Medulla oblongata (tissue), 1 donor: ENCODE measurements around the gene ITGAL.

ENCODE experiments used
- DNase-seq: peaks from one replicate; pipeline ENCODE4 v3.0.0-alpha.2; 2015; ENCODE audit errors: extremely low spot score

ITGAL gene

DNA sequence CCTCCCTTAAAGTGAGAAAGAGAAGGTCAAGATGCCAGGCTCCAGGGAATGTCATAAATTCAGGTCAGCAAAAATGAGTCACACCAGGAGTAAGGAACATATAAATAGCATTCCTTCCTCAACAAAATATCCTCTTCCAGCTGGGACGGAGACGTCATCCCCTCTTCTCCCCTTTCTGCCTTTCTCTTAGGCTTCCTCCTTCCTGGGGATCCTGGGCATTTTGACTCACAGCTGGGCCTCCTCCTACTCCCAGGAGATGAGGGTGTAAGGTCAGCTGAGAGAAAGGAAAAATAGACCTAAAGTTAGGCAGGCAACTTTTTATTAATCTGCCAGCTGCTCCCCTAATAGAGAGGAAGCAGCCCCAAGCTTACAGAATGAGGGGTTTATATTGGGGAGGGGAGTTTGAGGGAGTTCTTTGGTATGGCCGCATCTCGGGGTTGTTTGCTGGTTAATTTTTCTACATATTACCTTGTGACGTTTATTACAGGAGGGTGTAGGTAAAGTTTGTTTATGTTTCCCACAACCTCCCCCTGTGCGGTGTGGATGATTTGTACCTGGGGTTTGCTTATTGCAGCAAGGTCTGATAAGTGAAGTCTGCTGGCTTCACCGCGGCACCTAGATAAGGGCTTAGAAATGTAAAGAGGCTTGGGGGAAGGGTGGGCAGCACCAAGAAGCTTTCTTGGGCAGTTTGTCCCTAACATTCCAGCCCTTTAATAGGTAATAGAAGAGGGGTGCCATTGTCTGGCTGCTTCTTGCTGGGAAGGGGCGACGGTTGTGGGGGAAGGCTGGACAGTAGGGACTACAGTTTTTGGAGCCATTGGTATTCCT lies 69.2 kb downstream of the ITGAL start:
- no peak for DNase-seq

GRCh38 chr16:30543067-30543466 lies 70.5 kb downstream of the ITGAL start:
- DNase-seq: no peak

- peak; percentile 47 for DNase-seq
These were observed 73.6 kb downstream of the ITGAL start for GRCh38 chr16:30546115-30546514.

DNA sequence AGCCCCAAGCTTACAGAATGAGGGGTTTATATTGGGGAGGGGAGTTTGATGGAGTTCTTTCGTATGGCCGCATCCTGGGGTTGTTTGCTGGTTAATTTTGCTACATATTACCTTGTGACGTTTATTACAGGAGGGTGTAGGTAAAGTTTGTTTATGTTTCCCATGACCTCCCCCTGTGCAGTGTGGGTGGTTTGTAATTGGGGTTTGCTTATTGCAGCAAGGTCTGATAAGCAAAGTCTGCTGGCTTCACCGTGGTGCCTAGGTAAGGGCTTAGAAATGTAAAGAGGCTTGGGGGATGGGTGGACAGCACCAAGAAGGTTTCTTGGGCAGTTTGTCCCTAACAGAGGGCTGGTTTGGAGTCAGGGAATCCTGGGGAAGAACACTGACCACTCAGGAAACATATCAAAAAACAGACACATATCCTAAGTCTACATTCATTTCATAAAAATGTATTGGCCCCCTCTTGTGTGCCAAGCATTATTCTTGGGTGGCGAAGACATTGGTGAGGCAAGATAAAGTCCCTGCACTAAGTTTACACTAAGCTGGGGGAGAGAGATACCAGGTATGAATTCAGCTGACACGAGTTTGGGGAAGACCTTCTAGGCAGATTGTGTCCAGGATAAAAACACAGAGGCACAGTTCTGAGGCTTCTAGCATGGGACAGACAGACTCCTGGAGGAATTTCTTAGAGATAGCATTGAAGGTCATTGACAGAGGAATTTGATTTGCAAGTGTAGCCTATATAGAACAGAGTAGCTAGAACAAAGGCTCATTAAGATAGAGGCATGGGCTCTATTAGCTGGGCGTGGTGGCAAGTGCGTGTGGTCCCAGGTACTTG lies 76.1 kb downstream of the ITGAL start:
- no peak for DNase-seq

- DNase-seq: no peak
These were observed 79.2 kb downstream of the ITGAL start for GRCh38 chr16:30551781-30552180.

- DNase-seq: no peak
These were observed 80.4 kb downstream of the ITGAL start for GRCh38 chr16:30552956-30553355.

- no peak for DNase-seq
These were observed 80.9 kb downstream of the ITGAL start for GRCh38 chr16:30553393-30553899.

DNA sequence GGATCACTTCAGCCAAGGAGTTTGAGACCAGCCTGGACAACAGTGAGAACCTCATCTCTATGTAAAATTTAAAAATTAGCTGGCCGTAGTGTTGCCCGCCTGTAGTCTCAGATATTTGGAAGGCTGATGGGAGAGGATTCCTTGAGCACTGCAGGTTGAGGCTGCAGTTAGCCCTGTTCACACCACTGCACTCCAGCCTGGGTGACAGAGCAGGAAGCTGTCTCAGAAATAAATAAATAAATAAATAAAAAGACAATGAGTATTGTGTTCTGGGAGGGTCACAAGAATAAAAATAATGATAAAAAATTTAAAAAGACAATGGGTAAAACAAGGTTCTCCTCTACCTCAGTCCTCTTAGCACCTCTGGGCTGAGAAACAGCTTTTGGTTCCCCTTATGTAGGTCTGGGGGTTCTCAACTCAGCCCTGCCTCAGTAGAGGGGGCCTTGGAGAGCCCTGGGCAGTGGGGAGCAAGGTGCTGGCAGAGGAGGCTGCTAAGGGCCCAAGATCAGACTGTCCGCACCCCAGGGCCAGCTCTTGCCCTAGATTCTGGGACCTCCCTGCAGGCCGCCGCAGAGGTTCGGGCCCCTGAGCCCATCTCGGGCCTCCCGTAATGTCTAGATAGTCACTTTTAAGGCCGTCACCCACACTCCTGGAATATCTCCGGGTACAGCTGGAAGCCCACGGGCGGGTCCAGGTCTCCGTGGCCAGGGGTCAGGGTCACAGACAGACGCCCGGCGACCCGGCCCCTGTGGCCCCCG lies 82.2 kb downstream of the ITGAL start:
- no peak for DNase-seq

DNA sequence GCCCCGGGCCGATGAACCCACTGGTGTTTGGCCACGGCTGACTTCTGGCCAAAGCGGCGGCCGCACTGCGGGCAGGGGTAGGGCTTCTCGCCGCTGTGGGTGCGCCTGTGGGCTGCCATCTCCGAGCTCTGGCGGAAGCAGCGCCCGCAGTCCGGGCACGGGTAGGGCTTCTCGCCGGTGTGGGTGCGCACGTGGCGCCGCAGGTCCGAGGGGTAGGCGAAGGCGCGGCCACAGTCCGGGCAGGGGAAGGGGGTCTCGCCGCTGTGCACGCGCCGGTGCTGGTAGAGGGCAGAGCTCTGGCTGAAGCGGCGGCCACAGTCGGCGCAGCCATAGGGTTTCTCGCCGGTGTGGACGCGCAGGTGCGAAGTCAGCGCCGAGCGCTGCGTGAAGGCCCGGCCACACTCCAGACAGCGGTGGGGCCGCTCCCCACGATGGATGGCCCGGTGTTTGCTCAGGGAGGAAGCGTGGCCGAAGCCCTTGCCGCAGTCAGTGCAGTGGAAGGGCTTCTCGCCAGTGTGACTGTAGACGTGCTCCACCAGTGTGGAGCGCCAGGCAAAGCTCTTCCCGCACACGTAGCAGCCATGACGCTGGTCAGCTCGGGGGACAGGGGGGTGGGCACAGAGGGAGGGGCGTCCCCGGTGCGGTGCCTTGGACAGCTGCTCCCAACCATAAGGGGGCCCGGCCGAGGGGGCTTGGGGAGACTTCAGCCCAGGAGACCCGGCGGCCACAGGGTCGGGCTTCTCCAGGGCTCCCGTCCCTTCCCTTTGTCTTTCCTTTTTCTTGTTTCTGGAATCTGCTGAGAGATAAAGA lies 83.0 kb downstream of the ITGAL start:
- no peak for DNase-seq

GRCh38 chr16:30556125-30556473 lies 83.6 kb downstream of the ITGAL start:
- DNase-seq: no peak

DNA sequence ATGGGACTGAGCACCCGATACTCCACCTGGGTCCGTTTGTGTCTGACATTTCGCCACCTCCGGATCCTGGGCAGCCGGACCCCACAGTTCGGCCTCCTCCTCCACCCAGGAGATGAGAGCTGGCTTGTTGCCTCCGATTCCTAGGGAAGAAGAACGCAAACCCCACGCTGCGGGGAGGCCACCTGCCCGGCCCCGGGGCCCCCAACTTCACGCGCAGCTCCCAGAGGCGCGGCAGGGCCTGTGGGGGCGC lies 85.1 kb downstream of the ITGAL start:
- no peak for DNase-seq

DNA sequence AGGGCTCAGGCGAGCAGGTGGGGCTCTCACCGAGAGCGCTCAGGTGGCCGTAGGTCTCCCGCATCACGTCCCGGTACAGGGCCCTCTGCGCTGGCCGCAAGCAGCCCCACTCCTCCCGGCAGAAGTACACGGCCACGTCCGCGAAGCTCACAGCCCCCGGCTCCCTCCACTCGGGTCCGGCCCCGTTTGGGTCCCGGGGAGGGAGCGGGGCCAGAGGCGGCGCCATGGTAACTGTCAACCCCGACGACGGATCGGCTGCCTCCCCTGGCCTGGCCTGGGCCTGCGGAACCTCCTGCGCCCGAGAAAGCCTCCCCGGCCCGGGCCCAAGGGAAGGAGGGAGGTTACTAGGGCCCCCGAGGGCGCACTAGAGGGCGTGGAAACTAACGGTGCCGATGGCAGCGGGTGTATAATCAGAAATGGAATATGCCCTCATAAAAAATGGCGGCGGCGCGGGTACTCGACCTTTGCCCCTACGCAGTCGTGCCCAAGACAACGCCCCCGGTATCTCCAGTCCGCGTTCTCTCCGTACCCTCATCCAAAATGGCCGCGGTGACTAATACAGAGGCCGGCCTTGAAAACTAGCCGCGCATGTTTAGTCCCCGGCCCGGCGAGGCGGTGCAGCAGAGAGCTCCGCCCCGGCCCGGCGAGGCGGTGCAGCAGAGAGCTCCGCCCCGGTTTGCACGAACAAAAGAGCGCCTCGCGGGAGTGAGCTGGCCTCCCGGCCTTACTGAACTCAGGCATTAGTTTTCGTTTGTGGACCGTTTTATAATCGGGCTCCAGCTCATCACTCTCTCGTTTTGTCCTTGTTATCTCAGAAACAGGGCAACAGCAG lies 85.6 kb downstream of the ITGAL start, which contains the start of gene ZNF764:
Gene ZNF764 (minus strand): TSS at position 418 of the 832 bp plus-strand sequence. CDS start 192 bp downstream, at position 226.
- peak; percentile 99 for DNase-seq

- no peak for DNase-seq
These were observed 86.3 kb downstream of the ITGAL start for GRCh38 chr16:30558789-30559377.

DNA sequence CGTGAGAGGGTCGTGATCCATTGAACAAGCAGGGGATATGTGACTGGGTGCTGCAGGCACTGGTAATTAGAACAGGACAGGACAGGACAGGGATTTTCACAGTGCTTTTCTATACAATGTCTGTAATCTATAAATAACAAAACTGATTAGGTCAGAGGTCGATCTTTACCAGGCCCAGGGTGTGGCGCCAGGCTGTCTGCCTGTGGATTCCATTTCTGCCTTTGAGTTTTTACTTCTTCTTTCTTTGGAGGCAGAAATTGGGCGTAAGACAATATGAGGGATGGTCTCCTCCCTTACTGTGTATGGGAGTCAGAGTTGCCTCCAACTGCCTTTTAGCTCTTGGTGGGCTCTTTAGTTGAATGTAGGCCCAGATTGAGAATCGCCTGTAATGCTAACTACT lies 87.1 kb downstream of the ITGAL start:
- no peak for DNase-seq

GRCh38 chr16:30561089-30561816 lies 88.7 kb downstream of the ITGAL start:
- DNase-seq: peak; percentile 22

DNA sequence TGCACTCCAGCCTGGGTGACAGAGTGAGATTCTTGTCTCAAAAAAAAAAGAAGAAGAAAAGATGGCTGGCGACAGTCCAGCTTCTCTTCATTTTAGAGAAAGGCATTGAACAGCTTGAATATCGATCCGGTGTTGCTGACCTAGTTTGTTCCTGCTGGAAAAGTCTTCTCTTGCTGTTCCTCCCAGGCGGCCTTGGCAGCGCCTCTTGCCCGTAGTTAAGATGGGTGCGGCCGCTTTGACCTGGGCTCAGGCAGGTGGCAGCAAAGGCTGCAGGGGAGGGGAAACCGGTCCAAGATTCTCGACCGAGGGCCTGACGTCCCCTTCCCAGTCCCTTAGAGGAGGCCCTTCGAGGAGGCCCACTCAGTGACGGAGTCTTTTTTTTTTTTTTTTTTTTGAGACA lies 89.5 kb downstream of the ITGAL start:
- no peak for DNase-seq

DNA sequence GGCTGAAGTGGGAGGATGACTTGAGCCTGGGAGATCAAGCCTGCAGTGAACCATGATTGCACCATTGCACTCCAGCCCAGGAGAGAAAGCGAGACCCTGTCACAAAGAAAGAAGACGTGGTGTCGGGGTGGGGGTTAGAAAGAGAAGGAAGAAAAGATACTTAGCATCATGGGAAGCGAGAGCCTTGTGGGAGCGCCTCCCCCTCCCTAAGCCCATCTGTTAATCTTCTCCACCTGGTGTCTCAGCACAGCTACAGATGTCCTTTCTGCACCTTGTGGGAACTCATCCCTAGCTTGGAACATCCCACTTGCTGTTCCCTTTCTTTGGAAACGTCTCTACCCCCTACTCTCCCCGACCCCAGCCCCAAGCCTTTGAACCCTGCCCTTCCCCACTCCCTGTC lies 93.0 kb downstream of the ITGAL start:
- DNase-seq: no peak

GRCh38 chr16:30565984-30566383 lies 93.4 kb downstream of the ITGAL start:
- no peak for DNase-seq

GRCh38 chr16:30566531-30566930 lies 94.0 kb downstream of the ITGAL start:
- DNase-seq: no peak
